Lower leg skin (tissue), 4 donors: ENCODE data around the gene CYP4F2. TPM values are rescaled to one million over a fixed set of nuclear protein-coding genes. Genes with fewer than 3 reads are reported as not detected.

ENCODE experiments used
- DNase-seq, 2 donors: peaks; one replicate each; pipeline ENCODE4 v3.0.0-alpha.2; 2019; ENCODE audit warnings: low spot score in 2 of 2
- H3K4me3 ChIP-seq: fragments of 200-600 bp; sonication (generic); 2 replicates; pipeline ENCODE4 v1.5.1; 2017; ENCODE audit warnings: mild to moderate bottlenecking, low read depth; ENCODE audit not compliant: poor library complexity, severe bottlenecking
- CTCF ChIP-seq, 3 donors: fragments of 450-650 bp; IDR thresholded peaks; one replicate each; pipeline ENCODE4 v1.5.1; 2016; ENCODE audit warnings: antibody characterized with exemption in 3 of 3, mild to moderate bottlenecking in 3 of 3, moderate library complexity in 2 of 3
- POLR2A ChIP-seq, 2 donors: fragments of 450-650 bp; IDR thresholded peaks; one replicate each; pipeline ENCODE4 v1.6.1; 2016 to 2017; ENCODE audit warnings: antibody characterized with exemption in 2 of 2, mild to moderate bottlenecking in 1 of 2, moderate library complexity in 1 of 2
- WGBS, 2 donors: methylation state at CpG; one replicate each; pipeline ENCODE4 v1.1.5; 2018; 5-methylcytosine and 5-hydroxymethylcytosine counted together
- intact Hi-C: fragments of 100-400 bp; cut with DNase I; formaldehyde crosslinking; loops from one replicate; pipeline ENCODE4 v1.15.0; 2023; ENCODE audit warnings: low total_unique reads
- total RNA-seq, 4 donors: library from RNA; depleted of rRNA; stranded (reverse); fragments of >200 nt; gene quantifications; one replicate each; pipeline ENCODE4 v1.1.0, GENCODE V29; 2016

Gene CYP4F2
- total RNA-seq, 4 donors from 2014 or later = 0.91 to 4.2 (median 2.9) TPM

DNA sequence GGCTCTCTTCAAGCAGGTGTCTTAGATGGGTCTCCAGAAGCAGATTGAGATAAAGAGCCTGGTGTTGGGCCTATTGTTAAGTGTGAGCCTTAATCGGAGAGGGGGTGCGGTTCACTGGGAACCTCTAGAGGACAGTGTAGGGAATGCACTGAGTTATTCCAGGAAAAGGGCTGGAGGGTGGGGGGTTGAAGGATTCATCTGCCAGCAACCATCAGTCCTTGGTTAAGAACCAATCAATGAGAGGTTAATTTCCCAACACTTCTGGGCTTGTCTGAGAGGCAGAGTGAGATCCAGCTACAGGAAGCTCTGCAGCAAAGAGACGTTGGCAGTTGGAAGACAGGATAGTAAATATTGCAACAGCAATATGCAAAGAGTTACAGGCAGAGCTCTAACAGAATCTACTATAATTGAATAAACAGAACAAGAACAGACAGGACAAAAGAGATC is 28.7 kb downstream of the CYP4F2 start:
- TF ChIP-seq POLR2A (IDR thresholded peaks at IDR 0.05) (no peak), CTCF (IDR thresholded peaks at IDR 0.05) (no peak)
- peak in 1 of 2 donors; percentile 35 for DNase-seq
- 1 to 3% methylated on average over 3 of the region's 3 CpGs for WGBS, 2 donors
- intact Hi-C loops = no loop called here
- no peak overlapping the region for H3K4me3 ChIP-seq

DNA sequence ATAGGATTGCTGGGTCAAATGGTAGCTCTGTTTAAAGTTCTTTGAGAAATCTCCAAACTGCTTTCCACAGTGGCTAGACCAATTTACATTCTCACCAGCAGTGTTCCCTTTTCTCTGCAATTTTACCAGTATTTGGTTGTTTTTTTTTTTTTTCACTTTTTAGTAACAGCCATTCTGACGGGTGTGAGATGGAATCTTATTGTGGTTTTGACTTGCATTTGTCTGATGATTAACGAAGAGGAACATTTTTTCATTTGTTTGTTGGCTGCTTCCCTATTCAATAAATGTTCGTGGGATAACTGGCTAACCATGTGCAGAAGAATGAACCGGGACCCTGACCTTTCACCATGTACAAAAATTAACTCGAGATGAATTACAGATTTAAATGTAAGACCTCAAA is 31.2 kb downstream of the CYP4F2 start:
- TF ChIP-seq POLR2A (IDR thresholded peaks at IDR 0.05) (no peak), CTCF (IDR thresholded peaks at IDR 0.05) (no peak)
- intact Hi-C loops = no loop called here
- no peak overlapping the region for H3K4me3 ChIP-seq
- no peak for DNase-seq
- 43 to 58% methylated on average over 5 of the region's 5 CpGs for WGBS, 2 donors

GRCh38 chr19:15864824-15865223 is 33.0 kb downstream of the CYP4F2 start:
- no peak for DNase-seq
- 56 to 69% methylated on average over 5 of the region's 5 CpGs for WGBS, 2 donors
- TF ChIP-seq POLR2A (IDR thresholded peaks at IDR 0.05) (no peak), CTCF (IDR thresholded peaks at IDR 0.05) (no peak)
- intact Hi-C loops = no loop called here
- no peak overlapping the region for H3K4me3 ChIP-seq

DNA sequence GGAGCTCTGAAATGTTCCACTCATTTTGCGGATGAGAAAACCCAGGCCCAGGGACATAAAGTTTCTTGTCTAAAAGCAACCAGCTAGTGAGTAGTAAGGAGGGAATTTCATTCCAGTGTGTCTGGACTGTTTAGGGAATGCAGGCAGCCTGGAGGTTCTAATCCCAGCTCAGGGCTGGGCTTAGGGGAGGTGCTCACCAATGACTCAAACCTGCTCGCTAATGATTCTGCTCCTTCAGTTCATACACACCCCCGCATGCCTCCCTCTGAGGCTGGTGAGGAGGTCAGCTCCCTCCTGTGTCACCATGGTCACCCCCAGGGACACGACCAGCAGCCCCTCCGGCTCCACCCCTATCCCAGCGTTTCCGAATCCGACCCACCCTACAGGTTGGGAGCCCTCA is 34.6 kb downstream of the CYP4F2 start:
- H3K4me3 ChIP-seq = no peak overlapping the region
- no peak for TF ChIP-seq POLR2A (IDR thresholded peaks at IDR 0.05)
- no peak for TF ChIP-seq CTCF (IDR thresholded peaks at IDR 0.05)
- no peak for DNase-seq
- 69 to 74% methylated on average over 8 of the region's 8 CpGs for WGBS, 2 donors
- intact Hi-C loops = no loop called here

GRCh38 chr19:15862444-15862843 is 35.4 kb downstream of the CYP4F2 start:
- intact Hi-C loops = no loop called here
- DNase-seq = no peak
- 45 to 54% methylated on average over 7 of the region's 7 CpGs for WGBS, 2 donors
- TF ChIP-seq POLR2A (IDR thresholded peaks at IDR 0.05) (no peak), CTCF (IDR thresholded peaks at IDR 0.05) (no peak)
- no peak overlapping the region for H3K4me3 ChIP-seq

DNA sequence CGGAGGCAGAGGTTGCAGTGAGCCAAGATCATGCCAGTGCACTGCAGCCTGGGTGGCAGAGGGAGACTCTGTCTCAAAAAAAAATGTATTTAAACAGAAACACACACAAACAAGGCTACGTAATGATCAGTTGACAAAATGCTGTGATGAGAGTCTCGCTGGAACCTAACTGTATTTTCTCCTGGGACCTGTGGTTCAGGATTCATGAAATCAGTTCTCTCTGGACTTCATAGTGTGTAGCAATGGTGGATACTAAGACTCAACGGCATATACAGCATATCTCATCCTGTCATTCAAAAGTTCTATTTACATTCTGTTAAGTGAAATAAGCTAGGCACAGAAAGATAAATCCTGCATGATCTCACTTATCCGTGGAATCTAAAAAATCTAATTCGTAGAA is 37.4 kb downstream of the CYP4F2 start:
- WGBS, 2 donors = 73 to 77% methylated on average over 6 of the region's 6 CpGs
- intact Hi-C loops = no loop called here
- no peak for DNase-seq
- H3K4me3 ChIP-seq = no peak overlapping the region
- TF ChIP-seq POLR2A (IDR thresholded peaks at IDR 0.05) (no peak), CTCF (IDR thresholded peaks at IDR 0.05) (no peak)
